ENCODE results near the gene GPRC5D. TPM values are rescaled to one million over a fixed set of nuclear protein-coding genes. Genes with fewer than 3 reads are reported as not detected.
A peak's percentile ranks its signal among the peaks of the same experiment; 100 is the strongest.

Gene GPRC5D
- total RNA-seq, 1 experiment from 2014 or later: 0.31 TPM

DNA sequence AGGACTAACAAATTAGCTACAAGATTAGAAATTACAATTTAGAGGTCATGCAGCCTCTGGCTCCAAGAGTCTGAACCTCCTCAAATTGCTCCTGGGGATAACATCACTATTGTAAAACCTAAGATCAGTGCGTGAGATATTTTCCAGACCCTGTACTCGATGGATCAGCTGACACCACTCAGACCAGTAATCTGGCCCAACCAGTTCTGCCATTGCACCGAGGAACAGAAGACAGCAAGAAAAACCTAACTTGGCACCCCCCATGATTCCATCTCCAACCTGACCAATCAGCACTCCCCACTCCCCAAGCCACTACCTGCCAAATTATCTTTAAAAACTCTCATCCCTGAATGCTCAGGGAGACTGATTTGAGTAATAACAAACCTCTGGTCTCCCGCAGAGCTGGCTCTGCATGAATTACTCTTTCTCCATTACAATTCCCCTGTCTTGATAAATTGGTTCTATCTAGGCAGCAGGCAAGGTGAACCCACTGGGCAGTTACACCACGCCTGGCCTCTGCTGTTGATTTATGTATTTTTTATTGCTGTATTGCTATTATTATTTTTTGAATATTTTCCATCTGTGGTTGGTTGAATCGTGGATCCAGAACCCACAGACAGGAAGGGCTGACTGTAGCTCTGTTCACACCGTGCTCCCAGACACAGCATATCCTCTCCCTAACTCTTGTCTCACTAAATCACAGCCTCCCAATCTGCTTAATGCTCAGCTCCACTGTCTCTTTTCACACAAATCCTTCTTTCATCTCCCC, 38.9 kb upstream of the GPRC5D start:
- Histone ChIP-seq H3K36me3 (replicated peaks; ENCODE audit: control insufficient read depth, insufficient read depth, low read length) (peaks cover 2% of the 10 kb centered on the region; the same call in 1 of the 2 replicates), H3K4me3 (ENCODE audit: insufficient read depth, low read depth, low read length) (no peak overlapping the region), H3K27me3 (ENCODE audit: control insufficient read depth, insufficient read depth, low read length) (no peaks in the 10 kb centered on the region)
- DNase-seq: no peak

DNA sequence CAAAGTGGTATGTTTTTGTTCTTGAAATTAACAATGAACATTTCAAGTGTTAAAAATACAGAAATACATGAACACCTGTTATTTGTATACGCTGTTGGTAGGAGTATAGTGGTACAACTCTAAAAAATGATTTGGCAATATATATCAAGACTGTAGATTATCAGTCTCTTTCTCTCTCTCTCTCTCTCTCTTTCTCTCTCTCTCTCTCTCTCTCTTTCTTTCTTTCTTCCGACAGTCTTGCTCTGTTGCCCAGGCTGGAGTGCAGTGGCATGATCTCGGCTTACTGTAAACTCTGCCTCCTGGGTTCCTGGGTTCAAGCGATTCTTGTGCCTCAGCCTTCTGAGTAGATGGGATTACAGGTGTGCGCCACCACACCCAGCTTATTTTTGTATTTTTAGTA, 35.5 kb upstream of the GPRC5D start:
- no peak for DNase-seq
- Histone ChIP-seq H3K4me3 (ENCODE audit: insufficient read depth, low read depth, low read length) (no peak overlapping the region), H3K36me3 (replicated peaks; ENCODE audit: control insufficient read depth, insufficient read depth, low read length) (peaks cover 2% of the 10 kb centered on the region; the same call in 1 of the 2 replicates), H3K27me3 (ENCODE audit: control insufficient read depth, insufficient read depth, low read length) (no peaks in the 10 kb centered on the region)

DNA sequence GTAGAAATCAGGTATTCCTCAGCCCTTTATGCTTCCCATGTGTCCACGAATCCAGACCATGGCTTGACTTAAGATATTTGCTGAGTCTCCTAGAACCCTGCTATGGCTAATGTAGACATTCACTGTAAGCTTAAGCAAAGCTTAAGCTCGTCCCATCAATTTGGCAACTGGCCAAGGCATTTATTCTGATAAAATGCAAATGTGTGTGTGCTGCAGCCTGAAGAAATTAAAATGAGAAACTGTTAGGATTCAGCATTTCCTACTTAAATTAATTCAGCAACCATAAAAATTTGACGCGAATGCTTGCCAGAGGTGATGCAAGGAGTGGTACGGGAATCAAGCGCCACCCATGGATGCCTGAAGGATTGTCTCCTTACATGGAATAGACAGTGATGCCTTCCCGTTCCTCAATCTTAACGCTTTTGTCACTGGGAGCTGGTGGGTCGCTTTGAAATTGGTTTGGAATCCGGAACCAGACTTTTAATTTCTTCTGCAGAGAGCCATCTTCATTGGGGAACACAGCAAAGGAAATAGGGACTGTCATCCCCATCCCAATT, 34.9 kb upstream of the GPRC5D start:
- H3K4me3 ChIP-seq (ENCODE audit: insufficient read depth, low read depth, low read length): no peak overlapping the region
- H3K36me3 ChIP-seq (replicated peaks; ENCODE audit: control insufficient read depth, insufficient read depth, low read length): peaks cover 2% of the 10 kb centered on the region; the same call in 1 of the 2 replicates
- no peak for DNase-seq
- no peaks in the 10 kb centered on the region for H3K27me3 ChIP-seq (ENCODE audit: control insufficient read depth, insufficient read depth, low read length)

DNA sequence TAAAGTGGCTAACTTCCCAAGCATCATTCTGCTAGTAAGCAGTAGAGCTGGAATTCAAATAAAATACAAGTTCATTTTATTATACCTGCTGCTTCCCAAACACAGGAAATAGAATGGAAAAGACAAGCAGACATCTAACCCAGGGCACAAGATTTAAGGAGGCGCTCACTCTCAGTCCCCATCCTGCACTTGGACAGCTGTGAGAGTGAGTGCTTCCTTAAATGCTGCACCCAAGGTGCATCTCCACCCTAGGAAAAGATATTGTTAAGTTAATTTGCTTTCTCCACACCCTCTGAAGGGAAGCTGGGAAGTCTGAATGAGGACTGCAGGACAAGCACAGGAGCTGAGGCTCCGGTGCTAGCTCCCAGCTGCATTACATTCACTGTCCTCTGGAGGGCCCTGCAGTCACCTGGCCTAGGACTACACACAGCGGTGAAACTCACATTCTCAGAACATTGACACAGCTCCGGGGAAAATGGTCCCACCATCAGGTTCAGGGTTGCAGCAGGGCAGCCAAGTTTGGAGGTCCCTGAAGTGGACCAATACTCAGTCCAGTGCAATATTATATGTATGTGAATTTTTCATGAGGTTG, 33.9 kb upstream of the GPRC5D start:
- H3K4me3 ChIP-seq (ENCODE audit: insufficient read depth, low read depth, low read length): no peak overlapping the region
- H3K36me3 ChIP-seq (replicated peaks; ENCODE audit: control insufficient read depth, insufficient read depth, low read length): peaks cover 2% of the 10 kb centered on the region; the same call in 1 of the 2 replicates
- peak; percentile 51 for DNase-seq
- no peaks in the 10 kb centered on the region for H3K27me3 ChIP-seq (ENCODE audit: control insufficient read depth, insufficient read depth, low read length)

DNA sequence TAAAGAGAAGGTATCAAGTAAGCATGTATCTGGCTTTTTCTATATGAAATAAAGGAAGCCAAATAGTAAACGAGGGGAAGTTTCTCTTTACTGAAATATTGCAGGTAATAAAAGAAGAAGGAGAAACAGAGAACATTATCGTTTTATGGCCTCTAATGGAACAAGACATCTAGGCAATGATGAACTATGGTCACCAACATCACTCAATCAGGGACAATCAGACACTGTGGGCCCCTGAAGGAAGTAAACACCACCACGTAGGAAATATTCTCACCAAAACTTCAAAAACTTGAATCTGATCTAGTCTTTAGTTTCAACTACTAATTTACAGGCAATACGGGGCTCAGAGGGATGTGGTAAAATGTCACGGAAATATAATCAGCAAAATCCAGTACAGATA, 32.2 kb upstream of the GPRC5D start:
- DNase-seq: no peak
- Histone ChIP-seq H3K36me3 (replicated peaks; ENCODE audit: control insufficient read depth, insufficient read depth, low read length) (peaks cover 2% of the 10 kb centered on the region; the same call in 1 of the 2 replicates), H3K4me3 (ENCODE audit: insufficient read depth, low read depth, low read length) (no peak overlapping the region), H3K27me3 (ENCODE audit: control insufficient read depth, insufficient read depth, low read length) (no peaks in the 10 kb centered on the region)

DNA sequence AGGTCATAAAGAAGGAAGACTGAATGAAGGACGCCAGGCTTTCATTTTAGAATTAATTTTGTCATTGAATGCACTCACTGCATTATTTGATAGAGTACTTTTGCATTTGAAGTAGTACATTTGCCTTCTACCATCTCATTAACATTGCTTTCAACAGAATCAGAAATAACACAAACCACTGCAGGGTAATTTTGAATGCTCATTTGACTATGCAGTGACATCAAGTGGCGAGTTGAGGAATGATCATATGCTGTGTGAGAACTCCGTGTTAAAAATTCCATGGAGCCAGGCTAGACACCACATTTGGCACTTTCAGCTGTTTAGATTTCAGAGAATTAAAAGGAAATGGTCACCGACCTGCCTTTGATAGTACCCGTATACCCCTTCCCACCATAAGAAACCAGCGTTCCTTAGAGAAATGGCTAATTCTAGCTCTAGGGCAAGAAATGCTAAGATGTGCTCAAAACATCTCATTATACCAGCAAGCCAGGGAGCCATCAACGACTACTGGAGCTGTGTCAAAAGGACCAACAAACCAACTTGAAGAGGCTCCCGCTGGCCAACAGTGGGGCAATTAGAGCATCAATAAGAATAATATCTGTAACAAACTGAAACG, 31.6 kb upstream of the GPRC5D start:
- no peak overlapping the region for H3K4me3 ChIP-seq (ENCODE audit: insufficient read depth, low read depth, low read length)
- no peak for DNase-seq
- H3K36me3 ChIP-seq (replicated peaks; ENCODE audit: control insufficient read depth, insufficient read depth, low read length): peaks cover 2% of the 10 kb centered on the region; the same call in 1 of the 2 replicates
- H3K27me3 ChIP-seq (ENCODE audit: control insufficient read depth, insufficient read depth, low read length): no peaks in the 10 kb centered on the region

DNA sequence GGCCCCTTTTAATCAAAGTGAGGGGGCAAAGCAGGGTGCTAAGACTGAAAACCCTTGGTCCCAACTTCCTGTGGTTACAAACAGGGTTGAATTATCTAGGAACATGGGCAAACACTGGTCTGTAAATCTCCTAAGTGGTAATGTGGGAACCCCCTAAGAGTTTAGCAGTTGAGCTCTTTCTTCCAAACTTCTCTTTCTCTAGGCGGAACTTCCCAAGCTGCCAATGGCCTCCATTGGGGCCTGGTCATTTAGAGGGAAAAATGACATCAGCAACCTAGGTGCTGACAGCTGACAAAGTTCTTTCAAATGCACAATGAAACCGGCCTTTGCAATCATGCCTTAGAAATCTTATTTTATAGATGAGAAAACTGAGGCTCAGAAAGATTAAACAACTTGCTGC, 30.4 kb upstream of the GPRC5D start:
- no peak overlapping the region for H3K4me3 ChIP-seq (ENCODE audit: insufficient read depth, low read depth, low read length)
- peaks cover 2% of the 10 kb centered on the region; the same call in 1 of the 2 replicates for H3K36me3 ChIP-seq (replicated peaks; ENCODE audit: control insufficient read depth, insufficient read depth, low read length)
- H3K27me3 ChIP-seq (ENCODE audit: control insufficient read depth, insufficient read depth, low read length): no peaks in the 10 kb centered on the region
- DNase-seq: no peak

DNA sequence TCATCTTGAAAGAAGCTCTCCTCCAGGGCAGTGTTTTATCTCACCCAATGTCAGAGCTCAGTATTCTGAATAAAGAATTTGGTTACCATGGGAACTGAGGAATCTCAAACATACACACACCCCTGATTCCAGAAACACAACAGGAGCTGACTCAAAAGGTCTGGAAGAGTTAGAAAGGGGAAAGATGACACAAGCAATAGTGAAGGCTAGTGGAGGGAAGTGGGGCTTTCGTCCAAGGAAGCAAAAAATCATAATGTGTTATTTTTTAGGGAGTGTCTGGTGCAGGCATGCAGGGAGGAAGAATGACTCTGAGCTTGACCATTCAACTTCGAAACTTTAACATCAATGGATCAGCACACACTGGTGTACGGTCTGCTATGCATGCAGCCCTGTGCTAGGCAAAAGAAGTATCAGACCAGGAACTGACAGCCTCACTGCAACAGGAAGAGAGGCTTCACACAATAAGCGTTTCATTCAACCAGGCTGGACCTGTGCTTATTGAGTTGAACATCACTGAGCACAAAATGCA, 27.8 kb upstream of the GPRC5D start:
- no peak overlapping the region for H3K4me3 ChIP-seq (ENCODE audit: insufficient read depth, low read depth, low read length)
- no peak for DNase-seq
- H3K27me3 ChIP-seq (ENCODE audit: control insufficient read depth, insufficient read depth, low read length): no peaks in the 10 kb centered on the region
- peaks cover 3% of the 10 kb centered on the region for H3K36me3 ChIP-seq (replicated peaks; ENCODE audit: control insufficient read depth, insufficient read depth, low read length)

DNA sequence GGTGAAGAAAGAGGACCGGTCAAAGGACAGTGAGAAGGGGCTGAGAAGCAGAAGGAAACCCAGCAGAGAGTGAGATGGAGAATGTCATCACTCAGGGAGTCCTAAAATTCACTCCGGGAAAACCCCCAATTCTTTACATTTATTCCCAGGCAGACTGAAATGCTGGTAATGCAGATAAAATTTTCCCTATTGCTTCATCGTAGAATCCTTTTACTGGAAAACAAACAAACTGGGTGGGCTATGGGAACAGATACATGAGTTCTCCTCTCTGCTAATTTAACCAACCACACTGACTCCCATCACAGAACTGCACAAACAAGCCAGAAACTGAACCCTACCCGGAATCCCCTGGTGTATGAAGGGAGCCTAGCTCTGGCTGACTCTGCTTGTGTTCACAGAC, 27.2 kb upstream of the GPRC5D start:
- no peak for DNase-seq
- Histone ChIP-seq H3K27me3 (ENCODE audit: control insufficient read depth, insufficient read depth, low read length) (no peaks in the 10 kb centered on the region), H3K4me3 (ENCODE audit: insufficient read depth, low read depth, low read length) (no peak overlapping the region), H3K36me3 (replicated peaks; ENCODE audit: control insufficient read depth, insufficient read depth, low read length) (peaks cover 6% of the 10 kb centered on the region)

DNA sequence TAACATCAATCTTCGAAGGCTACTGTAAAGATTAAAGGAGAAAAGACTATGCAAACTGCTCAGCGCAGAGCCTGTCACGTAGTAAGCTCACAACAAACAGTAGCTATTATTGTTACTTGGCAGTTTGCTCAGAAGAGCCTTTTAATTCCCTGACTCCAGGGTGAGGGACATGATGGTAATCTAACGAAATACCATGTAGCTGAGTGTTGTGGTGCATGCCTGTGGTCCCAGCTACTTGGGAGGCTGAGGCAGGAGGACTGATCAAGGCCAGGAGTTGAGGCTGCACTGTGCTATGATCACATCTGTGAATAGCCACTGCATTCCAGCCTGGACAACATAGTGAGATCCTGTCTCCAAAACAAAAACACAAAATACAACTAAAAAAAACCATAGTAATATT, 25.3 kb upstream of the GPRC5D start:
- no peak for DNase-seq
- Histone ChIP-seq H3K27me3 (ENCODE audit: control insufficient read depth, insufficient read depth, low read length) (no peaks in the 10 kb centered on the region), H3K36me3 (replicated peaks; ENCODE audit: control insufficient read depth, insufficient read depth, low read length) (peaks cover 10% of the 10 kb centered on the region), H3K4me3 (ENCODE audit: insufficient read depth, low read depth, low read length) (no peak overlapping the region)

DNA sequence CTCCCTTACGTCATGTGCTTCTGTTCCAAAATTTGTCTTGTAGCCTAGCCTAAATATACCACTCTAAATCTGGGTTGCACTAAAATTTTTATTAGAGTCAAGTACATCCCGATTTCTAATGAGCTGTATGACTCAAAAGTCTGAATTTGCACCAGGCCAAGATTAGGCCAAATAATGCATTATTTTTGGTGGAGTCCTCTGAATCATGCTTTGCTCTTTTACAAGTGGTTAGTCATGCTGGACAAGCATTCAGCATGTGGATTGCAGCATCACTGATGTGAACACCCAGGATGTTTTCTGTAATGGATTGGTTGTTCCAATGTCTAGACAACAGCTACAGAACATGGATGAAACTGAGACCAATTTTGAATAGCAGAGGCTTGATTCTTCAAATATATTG, 24.4 kb upstream of the GPRC5D start:
- peaks cover 10% of the 10 kb centered on the region for H3K36me3 ChIP-seq (replicated peaks; ENCODE audit: control insufficient read depth, insufficient read depth, low read length)
- no peaks in the 10 kb centered on the region for H3K27me3 ChIP-seq (ENCODE audit: control insufficient read depth, insufficient read depth, low read length)
- DNase-seq: no peak
- no peak overlapping the region for H3K4me3 ChIP-seq (ENCODE audit: insufficient read depth, low read depth, low read length)

DNA sequence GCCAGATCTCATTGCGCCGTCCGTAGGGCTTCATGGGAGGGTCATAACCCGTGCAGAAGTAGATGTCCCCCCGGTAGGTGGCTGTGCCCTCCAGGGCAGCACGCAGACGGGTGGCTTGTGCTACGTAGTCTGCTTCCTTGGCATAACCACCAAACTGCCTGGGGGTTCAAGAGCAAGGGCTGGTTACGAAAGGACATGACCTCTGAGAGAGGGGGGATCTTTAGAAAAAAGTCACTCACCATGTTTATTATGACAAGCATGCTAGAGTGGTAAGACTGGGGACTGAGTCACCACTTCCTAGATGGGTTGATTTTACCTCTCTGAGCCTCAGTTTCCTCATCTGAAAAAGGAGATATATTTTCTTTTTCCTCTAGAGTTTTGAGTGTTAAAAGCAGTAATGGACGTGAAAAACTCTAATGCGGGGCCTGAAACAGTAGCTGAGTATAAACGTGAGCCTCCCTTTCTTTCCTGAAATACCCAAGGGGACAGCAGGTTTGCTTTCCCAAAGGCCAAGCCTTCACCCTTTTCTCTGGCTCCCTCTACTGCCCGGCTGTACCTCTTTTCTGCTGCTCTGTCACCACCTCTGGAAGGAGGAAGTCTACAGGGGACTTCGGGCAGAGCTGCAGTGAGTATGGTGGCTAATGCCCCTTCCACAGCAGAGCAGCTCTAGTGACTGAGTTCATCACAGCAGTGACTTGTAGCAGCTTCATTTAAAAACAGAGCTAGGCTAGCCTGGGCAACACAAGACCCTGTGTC, 23.5 kb upstream of the GPRC5D start:
- Histone ChIP-seq H3K27me3 (ENCODE audit: control insufficient read depth, insufficient read depth, low read length) (no peaks in the 10 kb centered on the region), H3K4me3 (ENCODE audit: insufficient read depth, low read depth, low read length) (no peak overlapping the region), H3K36me3 (replicated peaks; ENCODE audit: control insufficient read depth, insufficient read depth, low read length) (peaks cover 10% of the 10 kb centered on the region)
- peak; percentile 49 for DNase-seq

DNA sequence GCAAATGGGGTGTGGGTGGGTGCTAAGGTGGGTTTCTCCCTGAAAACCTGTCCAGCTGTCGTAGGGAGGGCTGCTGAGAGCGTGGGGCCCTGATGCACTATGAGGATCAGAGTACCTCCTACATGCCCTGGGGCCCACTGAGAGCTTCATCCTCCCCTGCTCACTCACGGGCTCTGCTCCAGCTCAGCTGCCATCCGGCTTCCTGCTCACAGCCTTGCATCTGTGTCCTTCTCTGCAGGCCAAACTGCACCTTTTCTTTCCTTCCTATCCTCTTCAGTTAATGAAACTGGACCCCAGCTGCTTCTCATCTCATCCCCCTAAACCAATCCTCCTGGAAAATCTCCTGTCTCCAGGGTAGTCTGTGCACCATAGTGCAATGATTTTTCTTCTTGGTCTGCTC, 22.2 kb upstream of the GPRC5D start:
- DNase-seq: no peak
- H3K4me3 ChIP-seq (ENCODE audit: insufficient read depth, low read depth, low read length): no peak overlapping the region

DNA sequence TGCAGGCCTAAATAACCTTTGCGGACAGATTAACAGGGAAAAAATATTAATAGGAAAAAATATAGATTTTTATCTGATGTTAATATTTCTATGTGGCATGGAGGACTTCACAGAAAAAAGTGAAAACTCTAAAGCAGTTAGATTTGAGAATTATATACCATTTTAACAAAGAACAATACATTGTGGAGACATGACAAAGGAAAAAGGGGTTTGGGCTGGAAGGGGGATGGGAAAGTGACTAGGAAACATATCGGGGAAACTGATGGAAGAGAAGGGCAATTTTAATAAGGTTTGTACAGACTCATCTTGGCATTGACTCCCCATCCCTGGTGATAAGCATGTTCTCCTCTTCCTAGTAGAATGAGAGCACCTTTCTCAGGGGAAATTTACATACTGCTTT, 21.0 kb upstream of the GPRC5D start:
- H3K27me3 ChIP-seq (ENCODE audit: control insufficient read depth, insufficient read depth, low read length): no peaks in the 10 kb centered on the region
- no peak overlapping the region for H3K4me3 ChIP-seq (ENCODE audit: insufficient read depth, low read depth, low read length)
- no peak for DNase-seq
- H3K36me3 ChIP-seq (replicated peaks; ENCODE audit: control insufficient read depth, insufficient read depth, low read length): peaks cover 10% of the 10 kb centered on the region

More for the DNA sequence above, 22.2 kb upstream of the GPRC5D start:
- Histone ChIP-seq H3K36me3 (replicated peaks; ENCODE audit: control insufficient read depth, insufficient read depth, low read length) (peaks cover 10% of the 10 kb centered on the region), H3K27me3 (ENCODE audit: control insufficient read depth, insufficient read depth, low read length) (no peaks in the 10 kb centered on the region)

All from H7 (cell line).